Muscle layer of duodenum (tissue), 2 donors: Measurements from ENCODE around the gene FARP1.

ENCODE experiments used
- H3K27ac ChIP-seq: one replicate; pipeline ENCODE4 v1.7.0; 2013; ENCODE audit warnings: mild to moderate bottlenecking, low read length
- H3K27me3 ChIP-seq: one replicate; pipeline ENCODE4 v1.7.0; 2013; ENCODE audit warnings: low read depth, mild to moderate bottlenecking, control low read depth, low read length
- H3K36me3 ChIP-seq, 2 donors: one replicate each; pipeline ENCODE4 v1.7.0; 2013; ENCODE audit warnings: low read length in 2 of 2, control low read depth in 1 of 2, mild to moderate bottlenecking in 1 of 2; ENCODE audit not compliant: insufficient read depth in 2 of 2, control insufficient read depth in 1 of 2
- H3K4me1 ChIP-seq, 2 donors: one replicate each; pipeline ENCODE4 v1.7.0; 2013; ENCODE audit warnings: low read length in 2 of 2, mild to moderate bottlenecking in 2 of 2, control low read depth in 1 of 2, moderate library complexity in 1 of 2; ENCODE audit not compliant: insufficient read depth in 2 of 2, control insufficient read depth in 1 of 2
- H3K4me3 ChIP-seq, 2 donors: one replicate each; pipeline ENCODE4 v1.7.0; 2013; ENCODE audit warnings: low read length in 2 of 2, low read depth in 1 of 2, mild to moderate bottlenecking in 1 of 2
- H3K9me3 ChIP-seq, 2 donors: one replicate each; pipeline ENCODE4 v1.7.0; 2013; ENCODE audit warnings: low read length in 2 of 2, control low read depth in 1 of 2, mild to moderate bottlenecking in 1 of 2; ENCODE audit not compliant: control insufficient read depth in 1 of 2
- donor health status: healthy.

Gene FARP1

GRCh38 chr13:98207416-98207815, 64.5 kb downstream of the FARP1 start:
- Histone ChIP-seq H3K27ac (peak overlapping the region; percentile 50), H3K4me3 (peak overlapping the region in 1 of 2 donors; percentile 13), H3K4me1 (no peaks in the 10 kb centered on the region), H3K36me3 (no peaks in the 10 kb centered on the region), H3K9me3 (peaks cover 5 to 9% of the 10 kb centered on the region in 2 donors), H3K27me3 (no peaks in the 10 kb centered on the region)

DNA sequence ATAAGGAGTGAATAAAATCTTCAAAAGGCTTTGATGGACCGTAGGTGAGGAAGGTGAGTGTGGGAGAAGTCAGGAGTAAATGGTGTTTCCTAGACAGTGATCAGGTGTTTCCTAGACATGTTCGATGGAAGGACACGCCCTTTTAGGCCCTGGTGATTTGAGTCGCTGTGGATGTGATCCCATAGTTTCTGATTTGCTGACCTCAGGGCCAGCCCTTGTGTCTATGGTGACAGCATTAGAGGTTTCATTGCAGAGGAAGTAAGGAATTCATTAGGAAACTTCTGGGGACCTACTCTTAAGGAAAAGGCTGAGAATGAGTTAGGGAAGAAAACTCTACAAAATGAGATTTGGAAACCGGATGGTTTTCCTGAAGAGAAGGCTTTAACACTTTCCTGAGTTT, 65.7 kb downstream of the FARP1 start:
- Histone ChIP-seq H3K27ac (no peak overlapping the region), H3K4me3 (no peak overlapping the region), H3K4me1 (no peaks in the 10 kb centered on the region)

GRCh38 chr13:98212763-98213162, 69.9 kb downstream of the FARP1 start:
- Histone ChIP-seq H3K27me3 (no peaks in the 10 kb centered on the region), H3K9me3 (no peaks in the 10 kb centered on the region), H3K4me1 (peaks cover 0 to 9% of the 10 kb centered on the region in 2 donors)

More for the DNA sequence above, 65.7 kb downstream of the FARP1 start:
- Histone ChIP-seq H3K27me3 (no peaks in the 10 kb centered on the region), H3K36me3 (no peaks in the 10 kb centered on the region), H3K9me3 (peaks cover 5 to 9% of the 10 kb centered on the region in 2 donors)

GRCh38 chr13:98213354-98213753, 70.5 kb downstream of the FARP1 start:
- H3K27ac ChIP-seq: no peak overlapping the region
- no peaks in the 10 kb centered on the region for H3K9me3 ChIP-seq
- H3K4me1 ChIP-seq: peaks cover 0 to 9% of the 10 kb centered on the region in 2 donors
- H3K27me3 ChIP-seq: no peaks in the 10 kb centered on the region
- peaks cover 0 to 4% of the 10 kb centered on the region in 2 donors for H3K36me3 ChIP-seq
- H3K4me3 ChIP-seq: no peak overlapping the region

More at GRCh38 chr13:98212763-98213162, 69.9 kb downstream of the FARP1 start:
- Histone ChIP-seq H3K36me3 (peaks cover 0 to 4% of the 10 kb centered on the region in 2 donors), H3K4me3 (no peak overlapping the region), H3K27ac (no peak overlapping the region)

DNA sequence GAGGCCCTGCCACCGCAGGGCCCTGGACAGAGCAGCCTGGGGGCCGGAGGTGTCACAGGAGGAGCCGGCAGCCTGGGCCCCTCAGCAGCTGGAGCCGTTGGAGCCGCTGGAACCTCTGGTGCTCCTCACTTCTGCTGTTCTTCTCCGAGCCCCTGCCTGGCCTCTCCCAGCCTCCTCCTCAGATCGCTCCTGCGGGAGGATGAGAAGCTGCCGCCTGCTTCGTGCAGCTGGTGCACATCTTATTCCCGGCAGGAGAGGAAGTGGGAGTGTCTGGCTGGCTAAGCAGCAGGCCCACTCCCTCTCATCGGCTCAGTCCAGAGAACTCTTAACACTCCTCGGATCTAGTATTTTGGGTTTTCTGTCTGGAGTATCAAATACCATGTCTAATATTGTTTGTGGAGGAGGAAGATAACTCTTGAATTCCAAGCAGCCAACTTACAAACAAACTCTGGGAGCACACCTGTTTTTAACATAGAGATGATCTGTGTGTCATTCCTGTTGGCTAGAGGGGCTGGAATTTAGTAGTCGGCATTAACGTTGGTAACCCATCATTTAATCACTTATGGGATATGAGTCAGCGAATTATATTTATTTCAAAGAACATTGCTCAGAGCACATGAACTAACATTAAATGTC, 71.2 kb downstream of the FARP1 start:
- Histone ChIP-seq H3K4me3 (no peak overlapping the region), H3K27ac (no peak overlapping the region), H3K27me3 (no peaks in the 10 kb centered on the region), H3K9me3 (no peaks in the 10 kb centered on the region), H3K36me3 (peaks cover 0 to 4% of the 10 kb centered on the region in 2 donors), H3K4me1 (peaks cover 0 to 9% of the 10 kb centered on the region in 2 donors)

GRCh38 chr13:98214707-98215106, 71.8 kb downstream of the FARP1 start:
- H3K36me3 ChIP-seq: peaks cover 0 to 4% of the 10 kb centered on the region in 2 donors
- H3K4me1 ChIP-seq: peaks cover 0 to 9% of the 10 kb centered on the region in 2 donors
- H3K9me3 ChIP-seq: no peaks in the 10 kb centered on the region
- H3K27ac ChIP-seq: no peak overlapping the region
- no peak overlapping the region for H3K4me3 ChIP-seq
- no peaks in the 10 kb centered on the region for H3K27me3 ChIP-seq

- no peaks in the 10 kb centered on the region for H3K27me3 ChIP-seq
- peaks cover 0 to 9% of the 10 kb centered on the region in 2 donors for H3K4me1 ChIP-seq
- H3K27ac ChIP-seq: no peak overlapping the region
- peaks cover 0 to 4% of the 10 kb centered on the region in 2 donors for H3K36me3 ChIP-seq
- no peak overlapping the region for H3K4me3 ChIP-seq
- no peaks in the 10 kb centered on the region for H3K9me3 ChIP-seq
Measured at GRCh38 chr13:98215508-98215907, 72.6 kb downstream of the FARP1 start.

DNA sequence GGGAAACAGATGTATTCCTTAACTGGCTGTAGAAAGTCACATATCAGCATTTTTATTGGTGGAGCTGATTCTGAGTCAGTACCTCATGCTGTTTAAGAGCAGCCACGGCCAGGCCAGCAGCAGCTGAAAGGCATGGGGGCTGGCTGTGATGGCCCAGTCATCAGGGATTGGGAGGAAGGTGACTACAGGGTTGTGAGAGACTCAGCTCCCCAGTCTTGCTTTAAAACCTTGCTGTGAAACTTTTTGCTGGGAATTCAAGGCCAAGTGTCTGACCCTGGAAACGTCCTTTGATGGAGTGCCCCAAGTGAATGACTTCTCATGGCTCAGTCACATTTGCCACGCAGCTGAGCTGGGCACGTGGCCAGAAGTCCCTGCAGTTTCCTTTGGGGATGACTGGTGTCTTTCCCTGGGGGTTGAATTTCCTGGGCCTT, 73.3 kb downstream of the FARP1 start:
- H3K36me3 ChIP-seq: peaks cover 0 to 4% of the 10 kb centered on the region in 2 donors
- H3K4me3 ChIP-seq: no peak overlapping the region
- H3K27me3 ChIP-seq: no peaks in the 10 kb centered on the region
- no peaks in the 10 kb centered on the region for H3K9me3 ChIP-seq
- H3K27ac ChIP-seq: no peak overlapping the region
- peaks cover 0 to 9% of the 10 kb centered on the region in 2 donors for H3K4me1 ChIP-seq

- Histone ChIP-seq H3K27ac (no peak overlapping the region), H3K4me3 (no peak overlapping the region), H3K9me3 (no peaks in the 10 kb centered on the region), H3K4me1 (peaks cover 0 to 9% of the 10 kb centered on the region in 2 donors), H3K36me3 (peaks cover 0 to 4% of the 10 kb centered on the region in 2 donors), H3K27me3 (no peaks in the 10 kb centered on the region)
Measured at GRCh38 chr13:98216711-98217285, 73.9 kb downstream of the FARP1 start.

- Histone ChIP-seq H3K9me3 (no peaks in the 10 kb centered on the region), H3K4me1 (peaks cover 0 to 9% of the 10 kb centered on the region in 2 donors), H3K27me3 (no peaks in the 10 kb centered on the region), H3K36me3 (peaks cover 0 to 4% of the 10 kb centered on the region in 2 donors), H3K27ac (no peak overlapping the region), H3K4me3 (no peak overlapping the region)
Measured at GRCh38 chr13:98217597-98217996, 74.7 kb downstream of the FARP1 start.

- Histone ChIP-seq H3K4me3 (no peak overlapping the region), H3K27me3 (no peaks in the 10 kb centered on the region), H3K4me1 (peaks cover 0 to 2% of the 10 kb centered on the region in 2 donors), H3K9me3 (no peaks in the 10 kb centered on the region), H3K27ac (no peak overlapping the region), H3K36me3 (peaks cover 0 to 4% of the 10 kb centered on the region in 2 donors)
Measured at GRCh38 chr13:98219685-98220084, 76.8 kb downstream of the FARP1 start.
